NT2/D1 (cell line): ENCODE measurements around the gene HEATR5A.
"Not testable (repeated sequence)": the region's sequence is repeated elsewhere in the genome, so short reads cannot be mapped to it uniquely, and the experiment has no call there.

Experiments
- SUZ12 ChIP-seq: IDR thresholded peaks from 2 replicates; pipeline ENCODE4 v1.6.1; 2011; ENCODE audit not compliant: insufficient read length, insufficient read depth; ENCODE audit errors: extremely low read depth
- YY1 ChIP-seq: IDR thresholded peaks from 2 replicates; pipeline ENCODE4 v1.6.1; 2011; ENCODE audit not compliant: insufficient read length, insufficient read depth
- ZNF274 ChIP-seq: IDR thresholded peaks from 2 replicates; pipeline ENCODE4 v1.6.1; 2011; ENCODE audit warnings: mild to moderate bottlenecking, low read depth, low read length

- not testable (repeated sequence) for TF ChIP-seq SUZ12, YY1, ZNF274
Observed at GRCh38 chr14:31329876-31330521, 90.4 kb downstream of the HEATR5A start.
